IMR-90 (cell line): ENCODE measurements around the gene GALNT9.

Experiments used
- CTCF ChIP-seq: conservative IDR thresholded peaks from 2 replicates; pipeline ENCODE4 v1.5.1; 2012; ENCODE audit warnings: mild to moderate bottlenecking, low read depth, low read length, improper control_type of control experiment
- MAFK ChIP-seq: IDR thresholded peaks from 2 replicates; pipeline ENCODE4 v1.6.1; 2012; ENCODE audit warnings: low read depth, low read length, improper control_type of control experiment
- POLR2A ChIP-seq: IDR thresholded peaks from 2 replicates; pipeline ENCODE4 v1.6.1; 2012; ENCODE audit warnings: mild to moderate bottlenecking, low read depth, low read length
- RCOR1 ChIP-seq: IDR thresholded peaks from 2 replicates; pipeline ENCODE4 v1.6.1; 2012; ENCODE audit warnings: mild to moderate bottlenecking, low read length, improper control_type of control experiment; ENCODE audit not compliant: insufficient replicate concordance
- SMC3 ChIP-seq: fragments of 150-350 bp; IDR thresholded peaks from 2 replicates; pipeline ENCODE4 v1.6.1; 2016; ENCODE audit warnings: low read depth, mild to moderate bottlenecking, antibody characterized with exemption, low read length, moderate library complexity

GRCh38 chr12:132187646-132188450, 141.5 kb downstream of the GALNT9 start:
- TF ChIP-seq CTCF: no peak
- TF ChIP-seq POLR2A: no peak
- TF ChIP-seq SMC3: no peak
- TF ChIP-seq RCOR1: no peak
- TF ChIP-seq MAFK: no peak
